ENCODE data around the gene OLIG1.

OLIG1 gene

DNA sequence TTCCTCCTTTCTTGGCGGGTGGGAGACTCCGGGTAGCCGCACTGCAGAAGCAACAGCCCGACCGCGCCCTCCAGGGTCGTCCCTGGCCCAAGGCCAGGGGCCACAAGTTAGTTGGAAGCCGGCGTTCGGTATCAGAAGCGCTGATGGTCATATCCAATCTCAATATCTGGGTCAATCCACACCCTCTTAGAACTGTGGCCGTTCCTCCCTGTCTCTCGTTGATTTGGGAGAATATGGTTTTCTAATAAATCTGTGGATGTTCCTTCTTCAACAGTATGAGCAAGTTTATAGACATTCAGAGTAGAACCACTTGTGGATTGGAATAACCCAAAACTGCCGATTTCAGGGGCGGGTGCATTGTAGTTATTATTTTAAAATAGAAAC, 41.7 kb upstream of the OLIG1 start:
- no peaks in the 10 kb centered on the region for H3K79me2 ChIP-seq (ENCODE audit: control insufficient read depth, low read length)
- no peaks in the 10 kb centered on the region for H3K9me3 ChIP-seq (ENCODE audit: control insufficient read depth, insufficient read depth, low read length)
- H3K36me3 ChIP-seq (ENCODE audit: control insufficient read depth, low read length): no peaks in the 10 kb centered on the region
- no peaks in the 10 kb centered on the region for H4K20me1 ChIP-seq (ENCODE audit: control insufficient read depth, insufficient read depth, low read depth, low read length)
- H3K4me1 ChIP-seq (ENCODE audit: control insufficient read depth, low read length): no peaks in the 10 kb centered on the region
- no peaks in the 10 kb centered on the region for H3K27me3 ChIP-seq (ENCODE audit: control insufficient read depth, low read length)
- no peak overlapping the region for H3K4me3 ChIP-seq (ENCODE audit: low read length)
- no peak overlapping the region for H3K27ac ChIP-seq (ENCODE audit: low read depth, low read length)
- H3F3A ChIP-seq (ENCODE audit: control insufficient read depth, insufficient read depth): no peaks in the 10 kb centered on the region
- TF ChIP-seq EZH2phosphoT487 (IDR thresholded peaks at IDR 0.05; ENCODE audit: borderline replicate concordance, low read length) (no peak), CTCF (IDR thresholded peaks at IDR 0.05; ENCODE audit: low read depth, low read length, poor library complexity, severe bottlenecking) (no peak)
- no peaks in the 10 kb centered on the region for H3K9me2 ChIP-seq (replicated peaks; ENCODE audit: control insufficient read depth, low read length)
- H3K4me2 ChIP-seq (ENCODE audit: low read length): no peak overlapping the region

DNA sequence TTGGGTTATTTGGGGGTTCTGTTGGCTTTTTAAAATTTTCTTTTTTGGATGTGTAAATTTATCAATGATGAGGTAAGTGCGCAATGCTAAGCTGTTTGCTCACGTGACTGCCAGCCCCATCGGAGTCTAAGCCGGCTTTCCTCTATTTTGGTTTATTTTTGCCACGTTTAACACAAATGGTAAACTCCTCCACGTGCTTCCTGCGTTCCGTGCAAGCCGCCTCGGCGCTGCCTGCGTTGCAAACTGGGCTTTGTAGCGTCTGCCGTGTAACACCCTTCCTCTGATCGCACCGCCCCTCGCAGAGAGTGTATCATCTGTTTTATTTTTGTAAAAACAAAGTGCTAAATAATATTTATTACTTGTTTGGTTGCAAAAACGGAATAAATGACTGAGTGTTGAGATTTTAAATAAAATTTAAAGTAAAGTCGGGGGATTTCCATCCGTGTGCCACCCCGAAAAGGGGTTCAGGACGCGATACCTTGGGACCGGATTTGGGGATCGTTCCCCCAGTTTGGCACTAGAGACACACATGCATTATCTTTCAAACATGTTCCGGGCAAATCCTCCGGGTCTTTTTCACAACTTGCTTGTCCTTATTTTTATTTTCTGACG, 41.1 kb upstream of the OLIG1 start:
- H3K9me3 ChIP-seq (ENCODE audit: control insufficient read depth, insufficient read depth, low read length): no peaks in the 10 kb centered on the region
- H4K20me1 ChIP-seq (ENCODE audit: control insufficient read depth, insufficient read depth, low read depth, low read length): no peaks in the 10 kb centered on the region
- H3K36me3 ChIP-seq (ENCODE audit: control insufficient read depth, low read length): no peaks in the 10 kb centered on the region
- no peaks in the 10 kb centered on the region for H3K27me3 ChIP-seq (ENCODE audit: control insufficient read depth, low read length)
- H3K4me3 ChIP-seq (ENCODE audit: low read length): no peak overlapping the region
- no peaks in the 10 kb centered on the region for H3F3A ChIP-seq (ENCODE audit: control insufficient read depth, insufficient read depth)
- H3K4me2 ChIP-seq (ENCODE audit: low read length): no peak overlapping the region
- H3K4me1 ChIP-seq (ENCODE audit: control insufficient read depth, low read length): no peaks in the 10 kb centered on the region
- no peak overlapping the region for H3K27ac ChIP-seq (ENCODE audit: low read depth, low read length)
- TF ChIP-seq CTCF (IDR thresholded peaks at IDR 0.05; ENCODE audit: low read depth, low read length, poor library complexity, severe bottlenecking) (no peak), EZH2phosphoT487 (IDR thresholded peaks at IDR 0.05; ENCODE audit: borderline replicate concordance, low read length) (no peak)
- H3K79me2 ChIP-seq (ENCODE audit: control insufficient read depth, low read length): no peaks in the 10 kb centered on the region
- no peaks in the 10 kb centered on the region for H3K9me2 ChIP-seq (replicated peaks; ENCODE audit: control insufficient read depth, low read length)

DNA sequence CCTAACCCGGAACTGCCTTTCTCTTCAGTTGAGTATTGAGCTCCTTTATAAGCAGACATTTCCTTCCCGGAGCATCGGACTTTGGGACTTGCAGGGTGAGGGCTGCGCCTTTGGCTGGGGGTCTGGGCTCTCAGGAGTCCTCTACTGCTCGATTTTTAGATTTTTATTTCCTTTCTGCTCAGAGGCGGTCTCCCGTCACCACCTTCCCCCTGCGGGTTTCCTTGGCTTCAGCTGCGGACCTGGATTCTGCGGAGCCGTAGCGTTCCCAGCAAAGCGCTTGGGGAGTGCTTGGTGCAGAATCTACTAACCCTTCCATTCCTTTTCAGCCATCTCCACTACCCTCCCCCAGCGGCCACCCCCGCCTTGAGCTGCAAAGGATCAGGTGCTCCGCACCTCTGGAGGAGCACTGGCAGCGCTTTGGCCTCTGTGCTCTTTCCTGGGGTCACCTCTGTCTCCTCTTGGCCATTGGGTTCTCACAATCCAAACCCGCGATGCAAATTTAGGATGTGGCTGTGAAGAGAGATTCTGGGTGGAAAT, 40.5 kb upstream of the OLIG1 start:
- no peak overlapping the region for H3K27ac ChIP-seq (ENCODE audit: low read depth, low read length)

More for the DNA sequence above, 40.5 kb upstream of the OLIG1 start:
- H3K9me3 ChIP-seq (ENCODE audit: control insufficient read depth, insufficient read depth, low read length): no peaks in the 10 kb centered on the region
- no peaks in the 10 kb centered on the region for H3K9me2 ChIP-seq (replicated peaks; ENCODE audit: control insufficient read depth, low read length)
- TF ChIP-seq EZH2phosphoT487 (IDR thresholded peaks at IDR 0.05; ENCODE audit: borderline replicate concordance, low read length) (no peak), CTCF (IDR thresholded peaks at IDR 0.05; ENCODE audit: low read depth, low read length, poor library complexity, severe bottlenecking) (no peak)
- no peaks in the 10 kb centered on the region for H4K20me1 ChIP-seq (ENCODE audit: control insufficient read depth, insufficient read depth, low read depth, low read length)
- H3K4me2 ChIP-seq (ENCODE audit: low read length): no peak overlapping the region
- H3K4me3 ChIP-seq (ENCODE audit: low read length): no peak overlapping the region
- H3K79me2 ChIP-seq (ENCODE audit: control insufficient read depth, low read length): no peaks in the 10 kb centered on the region
- no peaks in the 10 kb centered on the region for H3K27me3 ChIP-seq (ENCODE audit: control insufficient read depth, low read length)
- H3F3A ChIP-seq (ENCODE audit: control insufficient read depth, insufficient read depth): no peaks in the 10 kb centered on the region
- no peaks in the 10 kb centered on the region for H3K36me3 ChIP-seq (ENCODE audit: control insufficient read depth, low read length)
- H3K4me1 ChIP-seq (ENCODE audit: control insufficient read depth, low read length): no peaks in the 10 kb centered on the region

Measured in DOHH2 (cell line).